MM.1S (cell line): ENCODE results near the gene MASP2.
"Not testable (repeated sequence)": the region's sequence is repeated elsewhere in the genome, so short reads cannot be mapped to it uniquely, and the experiment has no call there.

Experiments
- DNase-seq: peaks from one replicate; pipeline ENCODE4 v3.0.0-alpha.2; 2015
- H2AFZ ChIP-seq: fragments of 300-600 bp; sonication (generic); 2 replicates; pipeline ENCODE4 v1.6.0; 2016; ENCODE audit warnings: antibody characterized with exemption, low read length
- H3F3A ChIP-seq: fragments of 300-600 bp; sonication (generic); 2 replicates; pipeline ENCODE4 v1.6.1; 2016; ENCODE audit warnings: mild to moderate bottlenecking, antibody characterized with exemption, low read length, moderate library complexity, mixed read lengths; ENCODE audit not compliant: insufficient read depth
- H3K27ac ChIP-seq: fragments of 300-600 bp; sonication (generic); 2 replicates; pipeline ENCODE4 v1.5.1; 2016; ENCODE audit warnings: mild to moderate bottlenecking, low read length
- H3K27me3 ChIP-seq: fragments of 300-600 bp; sonication (generic); replicated peaks from 2 replicates; pipeline ENCODE4 v1.6.0; 2016; ENCODE audit warnings: low read length; ENCODE audit not compliant: insufficient read depth
- H3K36me3 ChIP-seq: fragments of 300-600 bp; sonication (generic); replicated peaks from 2 replicates; pipeline ENCODE4 v1.6.1; 2016; ENCODE audit warnings: mild to moderate bottlenecking, low read length, mixed read lengths; ENCODE audit not compliant: insufficient read depth
- H3K4me1 ChIP-seq: fragments of 300-600 bp; sonication (generic); 2 replicates; pipeline ENCODE4 v1.6.1; 2016; ENCODE audit warnings: low read length, mixed read lengths
- H3K4me2 ChIP-seq: fragments of 300-600 bp; sonication (generic); 2 replicates; pipeline ENCODE4 v1.6.0; 2016; ENCODE audit warnings: low read depth, low read length
- H3K4me3 ChIP-seq: fragments of 300-600 bp; sonication (generic); 2 replicates; pipeline ENCODE4 v1.5.1; 2016; ENCODE audit warnings: low read length, mixed read lengths
- H3K79me2 ChIP-seq: fragments of 300-600 bp; sonication (generic); 2 replicates; pipeline ENCODE4 v1.6.1; 2016; ENCODE audit warnings: mixed run types, low read length, mixed read lengths
- H3K9ac ChIP-seq: fragments of 300-600 bp; sonication (generic); 2 replicates; pipeline ENCODE4 v1.6.1; 2016; ENCODE audit warnings: low read length, mixed read lengths
- H3K9me2 ChIP-seq: fragments of 300-600 bp; sonication (generic); replicated peaks from 2 replicates; pipeline ENCODE4 v1.6.1; 2016; ENCODE audit warnings: mild to moderate bottlenecking, low read length, mixed read lengths; ENCODE audit not compliant: insufficient read depth
- H3K9me3 ChIP-seq: fragments of 300-600 bp; sonication (generic); replicated peaks from 2 replicates; pipeline ENCODE4 v1.6.1; 2016; ENCODE audit warnings: mild to moderate bottlenecking, low read length, mixed read lengths; ENCODE audit not compliant: insufficient read depth
- H4K20me1 ChIP-seq: fragments of 300-600 bp; sonication (generic); 2 replicates; pipeline ENCODE4 v1.6.1; 2016; ENCODE audit warnings: mild to moderate bottlenecking, low read length, moderate library complexity, mixed read lengths; ENCODE audit not compliant: insufficient read depth
- CTCF ChIP-seq: fragments of 300-600 bp; sonication (generic); IDR thresholded peaks from 2 replicates; pipeline ENCODE4 v1.5.1; 2016; ENCODE audit warnings: antibody characterized with exemption, low read length, mixed read lengths
- EZH2 ChIP-seq: fragments of 300-600 bp; sonication (generic); optimal IDR thresholded peaks from 2 replicates; pipeline ENCODE3; 2017; ENCODE audit warnings: low read depth, mild to moderate bottlenecking, antibody characterized with exemption, low read length, mixed read lengths
- EZH2phosphoT487 ChIP-seq: fragments of 300-600 bp; sonication (generic); IDR thresholded peaks from 2 replicates; pipeline ENCODE4 v1.6.1; 2018; ENCODE audit warnings: antibody characterized with exemption, low read length

Gene MASP2

GRCh38 chr1:10992864-10993263 is 54.2 kb downstream of the MASP2 start:
- TF ChIP-seq EZH2 (no peak), CTCF (no peak), EZH2phosphoT487 (no peak)
- no peak overlapping the region for H2AFZ ChIP-seq
- no peak overlapping the region for H3K9ac ChIP-seq
- H3K27me3 ChIP-seq, result peaks cover 7% of the 10 kb centered on the region
- no peaks in the 10 kb centered on the region for H3F3A ChIP-seq
- H3K9me3 ChIP-seq, result no peaks in the 10 kb centered on the region
- DNase-seq, result no peak
- H3K79me2 ChIP-seq, result no peaks in the 10 kb centered on the region
- H3K4me1 ChIP-seq, result no peaks in the 10 kb centered on the region
- H4K20me1 ChIP-seq, result no peaks in the 10 kb centered on the region
- no peak overlapping the region for H3K4me2 ChIP-seq
- no peaks in the 10 kb centered on the region for H3K9me2 ChIP-seq
- no peaks in the 10 kb centered on the region for H3K36me3 ChIP-seq
- no peak overlapping the region for H3K4me3 ChIP-seq
- no peak overlapping the region for H3K27ac ChIP-seq

GRCh38 chr1:10992004-10992403 is 55.0 kb downstream of the MASP2 start:
- not testable (repeated sequence) for DNase-seq, H2AFZ ChIP-seq, H3K27ac ChIP-seq, H4K20me1 ChIP-seq, H3K27me3 ChIP-seq, H3F3A ChIP-seq, H3K9ac ChIP-seq, H3K9me3 ChIP-seq, H3K9me2 ChIP-seq, H3K79me2 ChIP-seq, H3K4me3 ChIP-seq, H3K4me1 ChIP-seq, H3K4me2 ChIP-seq, H3K36me3 ChIP-seq

GRCh38 chr1:10990828-10991227 is 56.2 kb downstream of the MASP2 start:
- H3K9me3 ChIP-seq, result no peaks in the 10 kb centered on the region
- no peak overlapping the region for H2AFZ ChIP-seq
- no peak overlapping the region for H3K9ac ChIP-seq
- H3K27me3 ChIP-seq, result peaks cover 7% of the 10 kb centered on the region
- no peak for TF ChIP-seq EZH2phosphoT487
- TF ChIP-seq CTCF, result no peak
- no peak for TF ChIP-seq EZH2
- H3F3A ChIP-seq, result no peaks in the 10 kb centered on the region
- no peak overlapping the region for H3K4me3 ChIP-seq
- H3K36me3 ChIP-seq, result no peaks in the 10 kb centered on the region
- H3K4me2 ChIP-seq, result no peak overlapping the region
- H3K4me1 ChIP-seq, result no peaks in the 10 kb centered on the region
- no peak overlapping the region for H3K27ac ChIP-seq
- no peak for DNase-seq
- H4K20me1 ChIP-seq, result no peaks in the 10 kb centered on the region
- H3K79me2 ChIP-seq, result no peaks in the 10 kb centered on the region
- no peaks in the 10 kb centered on the region for H3K9me2 ChIP-seq

GRCh38 chr1:10989920-10990516 is 57.0 kb downstream of the MASP2 start:
- not testable (repeated sequence) for DNase-seq, H3K9me2 ChIP-seq, H3K9me3 ChIP-seq, H3K27ac ChIP-seq, H3K79me2 ChIP-seq, H3K9ac ChIP-seq, H3K4me2 ChIP-seq, H3K36me3 ChIP-seq, H3K4me3 ChIP-seq, H2AFZ ChIP-seq, H4K20me1 ChIP-seq, H3F3A ChIP-seq, H3K4me1 ChIP-seq, H3K27me3 ChIP-seq
